Mesothelial cell of epicardium (in vitro differentiated cells): ENCODE results near the gene RC3H1. TPM values are rescaled to one million over a fixed set of nuclear protein-coding genes. Genes with fewer than 3 reads are reported as not detected.

ENCODE experiments used
- DNase-seq, 2 experiments: peaks; one replicate each; pipeline ENCODE4 v3.0.0; 2021; ENCODE audit warnings: low spot score in 2 of 2; ENCODE audit not compliant: unreplicated experiment in 2 of 2
- H3K27ac Mint-ChIP-seq: 2 replicates; pipeline ENCODE4 v1.8.0; 2021; ENCODE audit warnings: mixed read lengths
- H3K27me3 Mint-ChIP-seq: 2 replicates; pipeline ENCODE4 v1.8.0; 2021; ENCODE audit warnings: low read depth, mixed read lengths
- H3K36me3 Mint-ChIP-seq: 2 replicates; pipeline ENCODE4 v1.8.0; 2021; ENCODE audit warnings: mixed read lengths
- H3K4me1 Mint-ChIP-seq: 2 replicates; pipeline ENCODE4 v1.8.0; 2021; ENCODE audit warnings: mixed read lengths
- H3K4me3 Mint-ChIP-seq: 2 replicates; pipeline ENCODE4 v1.8.0; 2021; ENCODE audit warnings: mild to moderate bottlenecking, moderate library complexity, mixed read lengths
- H3K9me3 Mint-ChIP-seq: 2 replicates; pipeline ENCODE4 v1.8.0; 2021; ENCODE audit warnings: mixed read lengths
- CTCF ChIP-seq: fragments of 200-600 bp; sonication (generic); IDR thresholded peaks from one replicate; pipeline ENCODE4 v1.5.0; 2021; ENCODE audit warnings: antibody characterized with exemption; ENCODE audit not compliant: unreplicated experiment
- total RNA-seq: library from RNA; stranded (reverse); gene quantifications from 3 replicates; pipeline ENCODE4 v1.2.1, GENCODE V29; 2021

RC3H1 gene
- total RNA-seq, 1 donor from 2014 or later = 52.0 TPM

- Mint-ChIP-seq H3K27me3 (no peaks in the 10 kb centered on the region), H3K4me1 (no peaks in the 10 kb centered on the region), H3K9me3 (no peaks in the 10 kb centered on the region), H3K36me3 (peaks cover 21% of the 10 kb centered on the region), H3K4me3 (no peak overlapping the region), H3K27ac (no peak overlapping the region)
- no peak for DNase-seq
- no peak for TF ChIP-seq CTCF
These were observed 135.2 kb downstream of the RC3H1 start for GRCh38 chr1:173886746-173887611.

GRCh38 chr1:173884701-173885100 lies 137.5 kb downstream of the RC3H1 start:
- TF ChIP-seq CTCF = no peak
- H3K27ac Mint-ChIP-seq = no peak overlapping the region

More at GRCh38 chr1:173884701-173885100, 137.5 kb downstream of the RC3H1 start:
- Mint-ChIP-seq H3K4me3 (no peak overlapping the region), H3K9me3 (peaks cover 3% of the 10 kb centered on the region), H3K27me3 (no peaks in the 10 kb centered on the region), H3K36me3 (peaks cover 26% of the 10 kb centered on the region), H3K4me1 (no peaks in the 10 kb centered on the region)
- no peak for DNase-seq

Other genes starting within 250 kb of the RC3H1 start
- gene DARS2, start 197.7 kb downstream of the RC3H1 start, total RNA-seq = 14.5 to 15.1 TPM (median 14.6 TPM) in 3 replicates
- gene CENPL, start 197.5 kb downstream of the RC3H1 start, total RNA-seq = 10.1 to 12.0 TPM (median 10.7 TPM) in 3 replicates
- gene GAS5, start 154.4 kb downstream of the RC3H1 start, total RNA-seq = 631 to 658 TPM (median 655 TPM) in 3 replicates
- gene ZBTB37, start 154.0 kb downstream of the RC3H1 start, total RNA-seq = 16.9 to 19.3 TPM (median 17.9 TPM) in 3 replicates
- gene SERPINC1, start 105.0 kb downstream of the RC3H1 start, total RNA-seq = 0.22 to 0.27 TPM (median 0.23 TPM) in 3 replicates
- 41.1 to 48.5 TPM (median 47.0 TPM) in 3 replicates for gene RABGAP1L, start 137.2 kb upstream of the RC3H1 start, total RNA-seq